Liver (tissue), 9 donors: ENCODE measurements around the gene GSTT4. TPM values are rescaled to one million over a fixed set of nuclear protein-coding genes. Genes with fewer than 3 reads are reported as not detected.

Experiments
- DNase-seq: peaks from one replicate; pipeline ENCODE4 v3.0.0-alpha.2; 2017; ENCODE audit warnings: low spot score
- H3K27ac ChIP-seq, 2 donors: one replicate each; pipeline ENCODE4 v1.7.0; 2013; ENCODE audit warnings: inconsistent platforms in 2 of 2, low read length in 2 of 2, control low read depth in 1 of 2, low read depth in 1 of 2, mild to moderate bottlenecking in 1 of 2
- H3K27me3 ChIP-seq, 4 donors: one replicate each; pipeline versions ENCODE4 v1.6.1 to v1.7.0; 2013; ENCODE audit warnings: low read length in 3 of 4, inconsistent platforms in 1 of 4, mild to moderate bottlenecking in 1 of 4, moderate library complexity in 1 of 4; ENCODE audit not compliant: control insufficient read depth in 4 of 4, insufficient read depth in 4 of 4
- H3K36me3 ChIP-seq, 4 donors: one replicate each; pipeline versions ENCODE4 v1.6.1 to v1.7.0; 2013; ENCODE audit warnings: low read length in 3 of 4, mild to moderate bottlenecking in 3 of 4, low read depth in 1 of 4, moderate library complexity in 1 of 4; ENCODE audit not compliant: control insufficient read depth in 4 of 4, insufficient read depth in 3 of 4
- H3K4me1 ChIP-seq, 4 donors: one replicate each; pipeline versions ENCODE4 v1.6.1 to v1.7.0; 2013; ENCODE audit warnings: low read length in 3 of 4, mild to moderate bottlenecking in 3 of 4, moderate library complexity in 1 of 4; ENCODE audit not compliant: control insufficient read depth in 4 of 4, insufficient read depth in 4 of 4
- H3K4me3 ChIP-seq, 3 donors: one replicate each; pipeline versions ENCODE4 v1.6.1 to v1.7.0; 2013; ENCODE audit warnings: low read length in 3 of 3, control low read depth in 1 of 3, low read depth in 1 of 3, mild to moderate bottlenecking in 1 of 3
- H3K9ac ChIP-seq, 2 donors: one replicate each; pipeline ENCODE4 v1.7.0; 2013; ENCODE audit warnings: low read length in 2 of 2, mild to moderate bottlenecking in 2 of 2, moderate library complexity in 2 of 2, control low read depth in 1 of 2, low read depth in 1 of 2
- H3K9me3 ChIP-seq, 4 donors: one replicate each; pipeline versions ENCODE4 v1.6.1 to v1.7.0; 2013; ENCODE audit warnings: low read length in 3 of 4; ENCODE audit not compliant: control insufficient read depth in 4 of 4
- ATF3 ChIP-seq: IDR thresholded peaks from 2 replicates; pipeline ENCODE4 v1.6.1; 2016; ENCODE audit warnings: antibody characterized with exemption
- EGR1 ChIP-seq, 2 donors: IDR thresholded peaks; 2 replicates each; pipeline ENCODE4 v1.6.1; 2016 to 2018; ENCODE audit warnings: antibody characterized with exemption in 2 of 2, low read depth in 2 of 2
- FOXA1 ChIP-seq: IDR thresholded peaks from 2 replicates; pipeline ENCODE4 v1.6.1; 2016; ENCODE audit warnings: antibody characterized with exemption
- HNF4A ChIP-seq, 2 donors: conservative IDR thresholded peaks; 2 replicates each; pipeline ENCODE4 v1.6.1; 2016; ENCODE audit warnings: antibody characterized with exemption in 2 of 2, mild to moderate bottlenecking in 2 of 2
- HNF4G ChIP-seq: IDR thresholded peaks from 2 replicates; pipeline ENCODE4 v1.6.1; 2016; ENCODE audit warnings: antibody characterized with exemption
- JUND ChIP-seq, 2 donors: IDR thresholded peaks; 2 replicates each; pipeline ENCODE4 v1.6.1; 2016; ENCODE audit warnings: antibody characterized with exemption in 2 of 2
- NR2F2 ChIP-seq: IDR thresholded peaks from 2 replicates; pipeline ENCODE4 v1.6.1; 2016; ENCODE audit warnings: antibody characterized with exemption
- RAD21 ChIP-seq, 2 donors: IDR thresholded peaks; 2 replicates each; pipeline ENCODE4 v1.6.1; 2016; ENCODE audit warnings: antibody characterized with exemption in 2 of 2, mild to moderate bottlenecking in 2 of 2
- REST ChIP-seq: IDR thresholded peaks from 2 replicates; pipeline ENCODE4 v1.6.1; 2016; ENCODE audit warnings: antibody characterized with exemption, mild to moderate bottlenecking
- RXRA ChIP-seq, 2 donors: IDR thresholded peaks; 2 replicates each; pipeline ENCODE4 v1.6.1; 2017 to 2018; ENCODE audit warnings: antibody characterized with exemption in 2 of 2, mild to moderate bottlenecking in 1 of 2
- TAF1 ChIP-seq: conservative IDR thresholded peaks from 2 replicates; pipeline ENCODE4 v1.6.1; 2016; ENCODE audit warnings: antibody characterized with exemption, mild to moderate bottlenecking
- YY1 ChIP-seq: IDR thresholded peaks from 2 replicates; pipeline ENCODE4 v1.6.1; 2016; ENCODE audit warnings: antibody characterized with exemption, mild to moderate bottlenecking
- ZBTB33 ChIP-seq: IDR thresholded peaks from 2 replicates; pipeline ENCODE4 v1.6.1; 2016; ENCODE audit warnings: antibody characterized with exemption
- WGBS: extraction: QIAGEN DNeasy Blood & Tissue Kit; methylation state at CpG from one replicate; pipeline ENCODE4 v1.1.7; 2013; 5-methylcytosine and 5-hydroxymethylcytosine counted together
- polyA plus RNA-seq, 2 donors: library from polyadenylated mRNA; stranded (reverse) in 1 of 2; unstranded in 1 of 2; fragments of 200-250 nt in 1 of 2; fragments of >200 nt in 1 of 2; fragmentation: Nextera tagmentation in 1 of 2; extraction: Ambion mirVana in 1 of 2; gene quantifications; one replicate each; pipeline versions ENCODE4 v1.2.1 to v1.2.3, GENCODE V29; 2013 to 2015
- total RNA-seq, 2 donors: library from RNA; depleted of rRNA; stranded (reverse); fragments of >200 nt; gene quantifications; one replicate each; pipeline ENCODE4 v1.2.3, GENCODE V29; 2014
- TF ChIP-seq, protein P1 (sequence below): fragments of 150-350 bp; IDR thresholded peaks from 2 replicates; pipeline ENCODE4 v1.5.1; 2017; ENCODE audit warnings: improper control_type of control experiment, low read depth, low read length; ENCODE audit not compliant: missing input control
- donor health status: healthy.
- donor health status: healthy.
- donor health status: healthy.
- donor health status: healthy.
- donor health status: healthy.

GSTT4 gene
- total RNA-seq (not detected), polyA plus RNA-seq (not detected)

DNA sequence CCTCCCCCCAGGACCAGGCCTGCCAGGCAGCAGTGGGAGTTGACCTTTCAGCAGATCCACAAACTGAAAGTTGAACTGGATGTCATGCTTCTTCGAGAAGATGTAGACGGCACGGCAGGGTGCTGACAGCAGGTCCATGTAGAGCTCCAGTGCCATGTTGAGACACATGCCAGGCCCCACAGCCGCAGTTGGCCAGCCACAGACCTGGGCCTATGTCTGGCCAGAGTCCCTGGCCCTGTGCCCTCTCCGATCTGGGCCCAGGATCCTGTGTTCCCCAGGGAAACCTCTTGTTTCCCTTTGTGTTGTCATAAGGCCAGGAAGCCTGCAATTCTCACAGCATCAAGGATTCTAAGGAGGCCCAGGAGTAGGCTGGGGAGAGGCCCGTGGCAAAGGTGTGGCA is at the start of gene GSTT4:
Gene GSTT4 (minus strand): TSS at position 253 of the 400 bp plus-strand sequence. CDS start 97 bp downstream, at position 156.
- no peak for DNase-seq
- WGBS, result 80% methylated on average over 6 of the region's 6 CpGs
- Histone ChIP-seq H3K9me3 (no peaks in the 10 kb centered on the region), H3K36me3 (no peaks in the 10 kb centered on the region), H3K4me3 (no peak within 1 kb of the TSS), H3K9ac (no peak within 1 kb of the TSS), H3K27ac (no peak within 1 kb of the TSS), H3K4me1 (no peaks in the 10 kb centered on the region), H3K27me3 (no peaks in the 10 kb centered on the region)
- TF ChIP-seq HNF4G (no peak), RAD21 (IDR thresholded peaks at IDR 0.05) (no peak), REST (no peak), ATF3 (no peak), NR2F2 (no peak), EGR1 (IDR thresholded peaks at IDR 0.05; ENCODE audit: low read depth in 2 of 2) (no peak), FOXA1 (no peak), ZBTB33 (no peak), HNF4A (conservative IDR thresholded peaks at IDR 0.05) (no peak), YY1 (no peak), JUND (IDR thresholded peaks at IDR 0.05) (no peak)
- TF ChIP-seq, protein P1, sequence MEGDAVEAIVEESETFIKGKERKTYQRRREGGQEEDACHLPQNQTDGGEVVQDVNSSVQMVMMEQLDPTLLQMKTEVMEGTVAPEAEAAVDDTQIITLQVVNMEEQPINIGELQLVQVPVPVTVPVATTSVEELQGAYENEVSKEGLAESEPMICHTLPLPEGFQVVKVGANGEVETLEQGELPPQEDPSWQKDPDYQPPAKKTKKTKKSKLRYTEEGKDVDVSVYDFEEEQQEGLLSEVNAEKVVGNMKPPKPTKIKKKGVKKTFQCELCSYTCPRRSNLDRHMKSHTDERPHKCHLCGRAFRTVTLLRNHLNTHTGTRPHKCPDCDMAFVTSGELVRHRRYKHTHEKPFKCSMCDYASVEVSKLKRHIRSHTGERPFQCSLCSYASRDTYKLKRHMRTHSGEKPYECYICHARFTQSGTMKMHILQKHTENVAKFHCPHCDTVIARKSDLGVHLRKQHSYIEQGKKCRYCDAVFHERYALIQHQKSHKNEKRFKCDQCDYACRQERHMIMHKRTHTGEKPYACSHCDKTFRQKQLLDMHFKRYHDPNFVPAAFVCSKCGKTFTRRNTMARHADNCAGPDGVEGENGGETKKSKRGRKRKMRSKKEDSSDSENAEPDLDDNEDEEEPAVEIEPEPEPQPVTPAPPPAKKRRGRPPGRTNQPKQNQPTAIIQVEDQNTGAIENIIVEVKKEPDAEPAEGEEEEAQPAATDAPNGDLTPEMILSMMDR, result no peak

- 97% methylated on average over 3 of the region's 3 CpGs for WGBS
Observed at GRCh38 chr22:24054356-24054755, 49.1 kb upstream of the GSTT4 start.

More at GRCh38 chr22:24054356-24054755, 49.1 kb upstream of the GSTT4 start:
- no peak for DNase-seq
- H3K27me3 ChIP-seq, result no peaks in the 10 kb centered on the region
- TF ChIP-seq HNF4A (conservative IDR thresholded peaks at IDR 0.05), result no peak
- no peak for TF ChIP-seq TAF1
- TF ChIP-seq ZBTB33, result no peak
- no peak for TF ChIP-seq HNF4G
- TF ChIP-seq, protein P1, result no peak
- no peak for TF ChIP-seq FOXA1
- TF ChIP-seq RXRA (IDR thresholded peaks at IDR 0.05), result no peak
- TF ChIP-seq REST, result no peak
- H3K27ac ChIP-seq, result no peak overlapping the region
- no peaks in the 10 kb centered on the region for H3K9me3 ChIP-seq
- no peak overlapping the region for H3K9ac ChIP-seq
- no peak overlapping the region for H3K4me3 ChIP-seq
- H3K4me1 ChIP-seq, result no peaks in the 10 kb centered on the region
- peaks cover 12 to 37% (median 21%) of the 10 kb centered on the region in 4 donors for H3K36me3 ChIP-seq
